DOHH2 (cell line): Measurements from ENCODE around the gene ONECUT1.

Experiments
- EZH2phosphoT487 ChIP-seq: fragments of 200-600 bp; sonication (generic); IDR thresholded peaks from 2 replicates; pipeline ENCODE4 v1.6.1; 2017; ENCODE audit warnings: borderline replicate concordance, mild to moderate bottlenecking, antibody characterized with exemption, low read length, moderate library complexity, mixed read lengths
- TF ChIP-seq, protein P1 (sequence below): fragments of 200-600 bp; sonication (generic); IDR thresholded peaks from one replicate; pipeline ENCODE4 v1.5.1; 2014; ENCODE audit warnings: antibody characterized with exemption, mild to moderate bottlenecking, low read depth, low read length; ENCODE audit not compliant: poor library complexity, severe bottlenecking

DNA sequence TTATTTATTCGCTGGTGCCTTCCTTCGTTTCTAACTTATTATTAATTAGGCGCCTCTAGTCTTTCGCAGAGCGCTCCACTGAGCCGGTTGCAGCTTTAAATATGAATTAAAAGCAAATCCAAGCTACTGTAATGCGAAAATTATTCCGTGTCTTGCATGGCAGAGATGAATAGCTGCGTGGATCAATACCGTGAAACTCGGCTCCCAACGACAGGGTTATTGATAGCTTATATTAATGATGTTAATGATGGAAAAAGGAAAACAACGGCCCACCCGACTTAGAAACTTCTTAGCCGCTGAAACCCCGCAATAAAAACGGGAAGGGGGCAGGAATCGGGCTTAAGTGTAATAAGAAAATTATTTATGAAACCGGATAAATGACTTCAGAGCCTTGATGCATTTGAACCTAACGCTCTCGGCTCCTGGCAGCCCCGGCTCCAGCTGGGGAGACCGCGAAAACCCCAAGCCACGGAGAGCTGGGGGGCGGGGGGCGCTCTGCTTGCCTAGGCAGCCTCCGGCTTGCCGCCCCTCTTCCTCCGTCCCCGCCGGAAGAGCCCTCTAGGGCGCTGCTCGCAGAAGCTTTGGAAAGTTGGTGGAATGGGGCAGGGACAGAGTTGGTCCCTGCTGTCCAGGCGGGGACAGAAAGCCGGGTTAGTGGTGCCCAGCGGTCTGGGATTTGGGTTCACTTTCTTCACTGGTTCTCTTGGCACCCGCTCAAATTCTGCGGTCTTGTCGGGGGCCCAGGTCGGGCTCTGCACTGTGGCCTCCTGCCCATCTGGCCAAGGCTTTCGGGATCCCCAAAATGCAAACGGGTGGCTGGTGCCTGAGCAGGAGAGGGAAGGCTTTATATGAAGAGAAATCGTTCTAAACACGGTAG is 7.7 kb upstream of the ONECUT1 start:
- TF ChIP-seq, protein P1, sequence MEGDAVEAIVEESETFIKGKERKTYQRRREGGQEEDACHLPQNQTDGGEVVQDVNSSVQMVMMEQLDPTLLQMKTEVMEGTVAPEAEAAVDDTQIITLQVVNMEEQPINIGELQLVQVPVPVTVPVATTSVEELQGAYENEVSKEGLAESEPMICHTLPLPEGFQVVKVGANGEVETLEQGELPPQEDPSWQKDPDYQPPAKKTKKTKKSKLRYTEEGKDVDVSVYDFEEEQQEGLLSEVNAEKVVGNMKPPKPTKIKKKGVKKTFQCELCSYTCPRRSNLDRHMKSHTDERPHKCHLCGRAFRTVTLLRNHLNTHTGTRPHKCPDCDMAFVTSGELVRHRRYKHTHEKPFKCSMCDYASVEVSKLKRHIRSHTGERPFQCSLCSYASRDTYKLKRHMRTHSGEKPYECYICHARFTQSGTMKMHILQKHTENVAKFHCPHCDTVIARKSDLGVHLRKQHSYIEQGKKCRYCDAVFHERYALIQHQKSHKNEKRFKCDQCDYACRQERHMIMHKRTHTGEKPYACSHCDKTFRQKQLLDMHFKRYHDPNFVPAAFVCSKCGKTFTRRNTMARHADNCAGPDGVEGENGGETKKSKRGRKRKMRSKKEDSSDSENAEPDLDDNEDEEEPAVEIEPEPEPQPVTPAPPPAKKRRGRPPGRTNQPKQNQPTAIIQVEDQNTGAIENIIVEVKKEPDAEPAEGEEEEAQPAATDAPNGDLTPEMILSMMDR, result no peak
- TF ChIP-seq EZH2phosphoT487, result peak; percentile 61; the same call in 1 of the 2 replicates
